Measurements from ENCODE around the gene TSPAN10.

The TSPAN10 gene

DNA sequence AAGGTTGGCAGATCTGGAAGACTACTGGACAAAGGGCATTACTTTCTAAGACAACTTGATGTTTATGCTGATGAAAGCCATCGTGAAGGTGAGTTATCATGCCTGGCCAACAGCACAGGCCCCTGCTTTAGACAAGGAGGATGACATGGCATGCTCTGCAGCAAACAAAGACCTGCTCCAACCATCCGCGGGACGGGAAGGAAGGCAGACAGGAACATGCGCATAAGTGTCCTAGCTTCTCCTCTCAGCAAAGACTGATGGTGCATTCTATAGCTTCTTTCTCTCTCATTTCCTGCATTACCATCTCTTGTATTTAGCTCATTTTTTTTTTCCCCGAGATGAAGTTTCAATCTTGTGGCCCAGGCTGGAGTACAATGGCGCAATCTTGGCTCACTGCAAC is 5.5 kb upstream of the TSPAN10 start:
- no peak overlapping the region for H3K4me3 ChIP-seq (ENCODE audit: low read depth, low read length)

DNA sequence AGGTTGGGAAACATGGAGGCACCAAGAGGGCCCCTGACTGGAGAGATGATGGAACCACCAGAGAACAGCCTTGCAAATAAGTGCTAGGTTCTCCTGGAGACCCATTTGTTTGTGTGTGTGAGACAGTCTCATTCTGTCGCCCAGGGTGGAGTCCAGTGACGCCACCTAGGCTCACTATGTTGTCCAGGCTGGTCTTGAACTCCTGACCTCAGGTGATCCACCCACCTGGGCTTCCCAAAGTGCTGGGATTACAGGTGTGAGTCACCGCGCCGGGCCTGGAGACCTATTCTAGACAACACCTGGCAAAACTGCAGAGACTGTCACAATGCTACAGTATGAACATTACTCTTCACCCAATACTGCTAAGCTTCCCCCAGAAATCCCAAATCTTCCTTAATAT is 1.6 kb upstream of the TSPAN10 start:
- H3K4me3 ChIP-seq (ENCODE audit: low read depth, low read length), result no peak overlapping the region

DNA sequence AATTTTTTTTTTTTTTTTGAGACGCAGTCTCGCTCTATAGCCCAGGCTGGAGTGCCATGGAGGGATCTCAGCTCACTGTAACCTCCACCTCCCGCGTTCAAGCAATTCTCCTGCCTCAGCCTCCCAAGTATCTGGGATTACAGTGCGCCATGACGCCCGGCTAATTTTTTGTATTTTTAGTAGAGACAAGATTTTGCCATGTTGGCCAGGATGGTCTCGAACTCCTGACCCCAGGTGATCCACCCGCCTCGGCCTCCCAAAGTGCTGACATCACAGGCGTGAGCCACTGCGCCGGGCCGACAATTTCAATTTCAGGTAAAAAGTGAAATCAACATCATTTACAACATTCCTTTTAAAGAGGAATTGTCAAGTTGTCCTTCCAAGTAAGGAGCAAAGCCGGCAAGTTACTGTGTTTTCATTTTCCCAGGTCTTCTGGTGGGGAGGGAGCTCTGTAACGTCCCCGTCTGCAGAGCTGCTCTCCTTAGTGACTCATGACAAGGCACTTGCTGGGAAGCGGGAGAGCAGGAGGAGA is 957 bp upstream of the TSPAN10 start:
- H3K4me3 ChIP-seq (ENCODE audit: low read depth, low read length), result peak overlapping the region; percentile 94

DNA sequence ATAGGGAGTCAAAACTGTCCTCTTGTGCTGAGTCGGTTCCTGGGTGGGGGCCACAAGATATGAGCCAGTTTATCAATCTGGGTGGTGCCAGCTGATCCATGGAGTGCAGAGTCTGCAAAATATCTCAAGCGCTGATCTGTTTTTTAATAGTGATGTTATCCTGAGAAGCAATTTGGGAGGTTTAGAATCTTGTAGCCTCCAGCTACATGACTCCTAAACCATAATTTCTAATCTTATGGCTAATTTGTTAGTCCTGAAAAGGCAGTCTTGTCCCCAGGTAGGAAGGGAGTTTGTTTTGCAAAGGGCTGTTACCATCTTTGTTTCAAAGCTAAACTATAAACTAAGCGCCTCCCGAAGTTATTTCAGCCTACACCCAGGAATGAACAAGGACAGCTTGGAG is 1.7 kb downstream of the TSPAN10 start:
- no peak overlapping the region for H3K4me3 ChIP-seq (ENCODE audit: low read depth, low read length)

DNA sequence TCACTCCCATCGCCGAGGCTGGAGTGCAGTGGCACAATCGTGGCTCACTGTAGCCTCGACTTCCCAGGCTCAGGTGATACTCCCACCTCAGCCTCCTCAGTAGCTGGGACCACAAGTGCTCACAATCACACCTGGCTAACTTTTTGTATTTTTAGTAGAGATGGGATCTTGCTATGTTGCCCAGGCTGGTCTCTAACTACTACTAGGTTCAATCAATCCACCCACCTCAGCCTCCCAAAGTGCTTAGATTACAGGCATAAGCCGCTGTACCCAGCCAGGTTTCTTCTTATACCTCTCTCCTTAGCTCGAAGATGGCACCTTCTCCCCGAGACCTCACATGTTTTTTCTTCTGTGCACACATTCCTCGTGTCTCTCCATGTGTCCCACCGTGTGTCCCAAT is 3.0 kb downstream of the TSPAN10 start:
- no peak overlapping the region for H3K4me3 ChIP-seq (ENCODE audit: low read depth, low read length)

DNA sequence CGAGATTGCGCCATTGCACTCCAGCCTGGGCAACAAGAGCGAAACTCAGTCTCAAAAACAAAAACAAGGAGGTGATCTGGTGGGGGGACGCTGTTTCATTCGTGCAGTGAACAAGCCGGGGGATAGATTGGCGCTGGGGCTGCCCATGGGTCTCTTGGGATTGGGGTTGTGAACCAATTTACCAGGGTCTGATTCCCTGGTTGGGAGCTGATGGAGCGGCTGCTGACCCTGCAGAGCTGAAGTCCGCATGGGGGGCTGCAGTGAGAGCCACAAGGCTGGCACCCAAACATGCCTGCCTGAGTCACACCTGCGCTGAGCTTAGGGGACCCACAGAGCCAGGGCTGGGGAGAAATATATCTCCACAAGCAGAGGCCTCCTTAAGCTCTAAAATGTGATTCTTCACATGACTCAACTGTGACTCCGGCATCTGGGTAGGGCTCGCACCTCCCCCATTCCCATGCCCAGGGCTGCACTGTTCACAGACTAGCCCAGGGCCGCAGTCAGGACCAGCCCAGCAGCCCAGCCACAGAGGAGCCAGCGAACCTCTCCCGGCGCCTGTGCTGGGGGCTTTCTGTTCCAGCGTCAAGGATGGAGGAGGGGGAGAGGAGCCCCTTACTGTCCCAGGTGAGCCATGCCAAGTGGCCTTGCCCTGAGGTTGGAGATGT is 5.0 kb downstream of the TSPAN10 start:
- H3K4me3 ChIP-seq (ENCODE audit: low read depth, low read length), result no peak overlapping the region

DNA sequence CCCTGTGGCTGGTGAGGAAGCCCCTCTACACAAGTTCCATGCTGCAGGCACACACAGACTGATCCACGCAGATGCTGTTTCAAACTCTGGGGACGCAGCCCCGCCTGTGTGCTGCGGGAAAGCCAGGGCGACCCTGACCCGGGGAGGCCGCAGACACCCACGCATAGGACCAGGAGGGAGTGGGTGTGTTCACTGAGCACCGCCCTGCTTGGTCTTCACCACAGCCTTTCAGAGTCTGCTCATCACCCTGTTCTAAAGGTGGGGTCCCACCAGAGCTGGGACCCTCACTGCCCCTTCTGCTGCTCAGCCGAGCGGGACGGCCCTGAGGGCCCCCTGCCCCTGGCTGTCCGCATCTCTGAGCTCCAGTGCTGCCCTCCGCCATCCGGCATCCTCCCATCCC is 7.5 kb downstream of the TSPAN10 start:
- no peak overlapping the region for H3K4me3 ChIP-seq (ENCODE audit: low read depth, low read length)

DNA sequence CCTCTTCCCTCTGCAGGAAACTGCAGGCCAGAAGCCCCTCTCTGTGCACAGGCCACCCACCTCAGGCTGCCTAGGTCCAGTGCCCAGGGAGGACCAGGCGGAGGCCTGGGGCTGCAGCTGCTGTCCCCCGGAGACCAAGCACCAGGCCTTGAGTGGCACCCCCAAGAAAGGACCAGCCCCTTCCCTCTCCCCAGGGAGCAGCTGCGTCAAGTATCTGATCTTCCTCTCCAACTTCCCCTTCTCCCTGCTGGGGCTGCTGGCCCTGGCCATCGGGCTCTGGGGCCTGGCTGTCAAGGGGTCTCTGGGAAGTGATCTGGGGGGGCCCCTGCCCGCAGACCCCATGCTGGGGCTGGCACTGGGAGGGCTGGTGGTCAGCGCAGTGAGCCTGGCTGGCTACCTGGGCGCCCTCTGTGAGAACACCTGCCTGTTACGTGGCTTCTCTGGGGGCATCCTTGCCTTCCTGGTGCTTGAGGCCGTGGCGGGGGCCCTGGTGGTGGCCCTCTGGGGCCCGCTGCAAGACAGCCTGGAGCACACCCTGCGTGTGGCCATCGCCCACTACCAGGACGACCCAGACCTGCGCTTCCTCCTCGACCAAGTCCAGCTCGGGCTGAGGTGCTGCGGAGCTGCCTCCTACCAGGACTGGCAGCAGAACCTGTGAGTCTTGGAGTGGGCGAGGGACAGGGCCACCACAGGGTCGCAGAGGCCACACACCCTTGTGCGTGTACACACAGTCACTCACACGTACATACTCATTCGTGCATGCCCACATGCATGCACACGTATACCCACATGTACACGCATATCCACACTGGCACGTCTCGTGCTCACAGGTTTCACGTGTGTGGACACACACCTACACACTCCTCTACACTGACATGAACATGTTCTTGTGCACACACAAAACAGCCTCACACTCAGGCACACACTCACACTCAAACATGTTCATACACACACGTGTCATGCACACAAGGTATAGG is 8.3 kb downstream of the TSPAN10 start:
- no peak overlapping the region for H3K4me3 ChIP-seq (ENCODE audit: low read depth, low read length)

DNA sequence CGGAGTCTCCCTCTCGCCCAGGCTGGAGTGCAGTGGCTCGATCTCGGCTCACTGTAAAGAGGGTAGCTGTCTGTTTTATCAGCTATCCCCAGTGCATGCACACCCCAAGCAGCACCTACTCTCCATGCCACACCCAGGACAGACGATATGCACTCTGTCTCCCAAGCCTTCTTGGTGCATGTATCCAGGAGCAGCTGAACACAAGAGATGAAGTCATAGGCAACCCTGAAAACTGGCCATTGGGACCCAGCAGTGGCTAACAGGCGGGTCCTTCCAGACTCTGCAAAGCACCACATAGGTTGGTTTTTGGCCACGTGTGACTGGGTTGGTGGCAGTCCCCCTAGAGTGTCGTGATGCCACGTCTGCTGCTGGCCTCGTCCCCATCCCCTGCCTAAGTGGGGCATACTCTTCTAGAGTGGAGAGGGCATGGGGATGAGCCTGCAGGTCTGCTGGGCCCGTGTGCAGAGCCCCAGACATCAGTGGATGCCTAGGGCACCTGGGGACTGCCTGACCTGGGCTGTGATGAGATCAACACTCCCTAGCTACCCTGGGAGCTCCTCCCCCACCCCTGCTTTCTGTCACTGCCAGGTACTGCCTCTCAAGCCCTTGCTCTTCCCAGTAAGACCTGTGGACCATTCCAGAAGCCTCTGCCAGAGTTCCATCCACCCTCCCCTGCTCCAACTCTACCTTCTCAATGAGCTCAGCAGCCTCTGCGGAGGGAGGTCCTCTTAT is 10.0 kb downstream of the TSPAN10 start:
- no peak overlapping the region for H3K4me3 ChIP-seq (ENCODE audit: low read depth, low read length)

DNA sequence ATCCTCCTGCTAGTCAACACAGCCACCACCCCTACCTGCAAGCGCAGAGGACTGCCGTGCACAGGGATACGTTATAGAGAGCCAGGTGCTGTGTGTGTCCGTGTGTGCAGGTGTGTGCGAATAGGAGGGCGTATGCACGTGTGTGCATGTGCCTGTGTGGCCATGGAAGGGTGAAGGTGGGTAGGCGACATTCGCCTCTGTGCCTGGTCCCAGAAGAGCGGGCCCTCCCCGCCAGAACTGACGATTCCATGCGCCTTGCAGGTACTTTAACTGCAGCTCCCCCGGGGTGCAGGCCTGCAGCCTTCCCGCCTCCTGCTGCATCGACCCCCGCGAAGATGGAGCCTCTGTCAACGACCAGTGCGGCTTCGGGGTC is 10.6 kb downstream of the TSPAN10 start:
- H3K4me3 ChIP-seq (ENCODE audit: low read depth, low read length), result peak overlapping the region; percentile 20

DNA sequence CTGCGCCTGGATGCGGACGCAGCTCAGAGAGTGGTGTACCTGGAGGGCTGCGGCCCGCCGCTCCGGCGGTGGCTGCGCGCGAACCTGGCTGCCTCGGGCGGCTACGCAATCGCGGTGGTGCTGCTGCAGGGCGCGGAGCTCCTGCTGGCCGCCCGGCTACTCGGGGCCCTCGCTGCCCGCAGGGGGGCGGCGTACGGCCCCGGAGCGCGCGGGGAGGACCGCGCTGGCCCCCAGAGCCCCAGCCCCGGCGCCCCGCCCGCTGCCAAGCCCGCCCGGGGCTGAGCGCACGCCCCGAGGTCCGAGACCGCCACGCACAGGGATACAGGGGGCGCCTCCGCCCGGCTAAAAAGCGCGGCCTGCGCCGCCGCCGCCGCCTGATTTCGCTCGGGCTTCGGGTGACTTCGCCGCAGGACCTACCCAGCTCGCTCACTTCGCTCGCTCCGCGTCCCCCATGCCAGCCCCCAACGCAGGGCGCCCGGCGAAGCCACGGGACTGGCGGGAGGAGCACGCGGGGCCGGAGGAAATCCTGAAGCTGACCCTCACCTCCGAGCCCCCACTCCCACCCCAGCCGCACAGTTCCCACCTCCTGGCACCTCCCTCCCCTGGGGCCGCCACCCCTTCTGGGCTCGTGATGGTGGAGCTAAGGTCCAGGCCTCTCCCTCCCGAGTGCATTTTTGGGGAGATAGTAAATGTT is 11.2 kb downstream of the TSPAN10 start:
- H3K4me3 ChIP-seq (ENCODE audit: low read depth, low read length), result peak overlapping the region; percentile 20

DNA sequence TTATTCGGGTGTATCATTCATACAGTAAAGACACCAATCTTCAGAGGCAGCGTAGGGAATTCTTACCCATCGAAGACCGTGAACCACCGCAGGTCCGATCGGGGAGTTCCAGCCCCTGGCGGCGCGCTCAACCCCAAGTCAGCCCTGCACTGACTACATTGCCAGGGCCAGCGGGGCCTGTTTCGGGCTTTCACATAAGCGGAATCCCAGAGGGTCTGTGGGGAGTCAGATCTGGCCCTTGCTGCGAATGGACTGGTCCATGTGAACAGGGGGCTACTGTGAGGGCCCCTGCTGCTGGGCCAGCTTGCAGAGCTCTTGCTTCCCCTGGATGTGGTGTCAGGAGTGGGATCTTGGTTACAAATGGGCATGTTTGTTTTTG is 11.7 kb downstream of the TSPAN10 start:
- peak overlapping the region; percentile 13 for H3K4me3 ChIP-seq (ENCODE audit: low read depth, low read length)

DNA sequence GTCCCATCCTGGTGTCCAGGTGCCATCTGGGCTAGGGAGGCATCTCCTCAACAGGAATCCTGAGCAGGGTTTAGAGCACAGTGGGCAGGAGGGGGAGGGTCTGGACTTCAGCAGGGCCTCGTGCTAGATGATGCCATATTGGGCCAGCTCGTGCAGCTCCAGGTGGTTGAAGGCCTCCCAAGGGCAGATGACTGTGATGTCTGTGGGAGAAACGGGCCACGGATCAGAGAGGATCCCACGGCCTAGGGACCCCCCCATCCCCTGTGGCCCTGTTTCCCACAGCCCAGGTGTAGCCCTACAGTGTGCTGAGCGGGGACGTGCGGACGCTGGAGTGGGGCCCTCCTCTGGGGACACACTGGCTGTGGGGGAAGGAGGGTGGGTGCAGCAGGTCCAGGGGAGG is 14.0 kb downstream of the TSPAN10 start:
- no peak overlapping the region for H3K4me3 ChIP-seq (ENCODE audit: low read depth, low read length)

DNA sequence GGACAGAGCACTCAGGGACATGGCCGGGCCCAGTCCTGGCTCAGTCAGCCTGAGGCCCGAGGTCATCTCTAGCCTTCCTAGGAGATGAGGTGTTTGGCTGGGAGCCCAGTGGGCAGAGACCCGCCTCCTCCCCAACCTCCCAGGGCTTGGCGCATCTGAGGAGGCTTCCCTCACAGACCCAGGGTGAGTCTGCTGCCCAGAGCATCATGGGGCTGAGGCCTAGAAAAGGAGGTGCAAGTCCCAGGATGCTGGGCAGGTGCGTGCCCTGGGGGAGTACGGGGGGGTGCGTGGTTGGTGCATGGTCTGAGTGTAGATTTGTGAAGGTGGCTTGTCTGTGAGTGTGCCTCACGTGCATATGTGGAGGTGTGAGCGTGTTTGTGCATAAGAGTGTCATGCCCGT is 14.7 kb downstream of the TSPAN10 start:
- no peak overlapping the region for H3K4me3 ChIP-seq (ENCODE audit: low read depth, low read length)

DNA sequence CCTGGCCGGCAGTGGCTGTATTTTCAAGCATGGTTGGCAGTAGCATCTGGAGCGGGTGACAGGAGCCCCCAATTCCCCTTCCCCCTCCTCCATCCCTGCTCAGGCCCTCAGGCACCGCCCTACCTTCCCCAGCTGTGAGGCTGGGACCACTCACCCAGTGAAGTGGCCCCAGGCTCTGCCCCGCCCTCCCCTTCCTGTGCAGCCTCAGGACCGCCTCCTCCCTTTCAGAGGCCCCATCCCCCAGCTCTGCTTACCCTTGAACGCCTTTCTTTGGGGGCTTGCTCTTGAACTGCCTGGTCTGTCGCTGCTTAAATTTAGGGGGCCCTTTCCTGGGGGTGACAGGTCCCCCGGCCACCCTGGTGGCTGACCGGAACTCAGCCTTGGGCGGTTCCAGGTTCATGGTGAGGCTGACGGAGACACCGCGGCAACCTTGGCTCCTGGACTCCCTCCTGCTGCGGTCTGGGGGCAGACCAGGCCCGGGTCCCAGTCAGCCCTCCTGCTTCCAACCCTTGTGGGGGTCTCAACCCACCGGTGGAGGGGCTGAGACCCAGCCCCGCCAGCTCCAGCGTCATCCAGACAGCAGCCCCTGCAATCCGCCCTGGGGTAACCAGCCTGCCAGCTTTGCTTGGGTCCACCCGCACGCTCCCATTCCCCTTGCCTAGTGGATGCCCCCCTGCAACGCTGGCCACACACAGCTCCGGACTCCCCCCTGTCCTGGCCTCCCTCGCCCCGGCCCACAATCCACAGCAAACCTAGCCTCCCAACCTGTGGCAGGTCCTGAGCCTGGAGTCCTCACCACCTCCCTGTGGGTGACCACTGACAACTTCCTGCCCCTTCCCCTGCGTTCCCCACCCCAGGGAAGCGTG is 16.1 kb downstream of the TSPAN10 start:
- no peak overlapping the region for H3K4me3 ChIP-seq (ENCODE audit: low read depth, low read length)

DNA sequence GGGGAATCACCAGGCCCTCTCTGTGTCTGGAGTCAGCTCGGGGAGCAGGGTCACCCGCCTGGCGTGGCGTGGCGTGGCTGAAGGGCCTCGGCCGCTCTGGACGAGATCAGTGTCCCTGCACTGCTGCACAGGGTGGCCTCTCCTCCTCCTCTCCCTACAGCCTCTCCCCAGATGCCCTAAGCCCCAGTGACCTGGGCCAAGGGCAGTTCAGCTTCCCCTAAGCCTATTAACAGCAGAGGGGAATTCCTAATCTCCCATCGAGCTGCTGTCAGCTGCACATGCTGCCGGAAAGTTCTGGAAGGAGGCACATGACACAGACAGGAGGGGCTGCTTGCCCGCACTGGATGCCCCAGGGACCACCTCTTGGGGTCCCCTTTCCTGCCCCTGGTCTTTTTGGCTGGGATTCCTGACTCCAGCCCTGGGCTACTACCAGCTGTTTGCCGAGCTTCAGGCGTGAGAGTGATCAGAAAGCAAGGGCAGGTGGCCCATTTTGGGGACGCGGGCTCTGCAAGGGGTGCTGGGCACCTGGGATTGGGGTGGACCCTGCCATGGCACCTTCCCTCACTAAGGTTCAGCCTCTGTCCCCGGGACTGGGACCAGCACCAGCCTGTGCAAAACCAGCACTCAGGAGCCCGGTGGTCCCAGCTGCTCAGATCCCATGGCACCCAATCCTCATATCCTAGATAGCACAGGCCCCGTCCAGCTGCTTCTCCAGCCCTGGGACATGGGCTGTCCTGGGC is 18.6 kb downstream of the TSPAN10 start:
- H3K4me3 ChIP-seq (ENCODE audit: low read depth, low read length), result no peak overlapping the region

DNA sequence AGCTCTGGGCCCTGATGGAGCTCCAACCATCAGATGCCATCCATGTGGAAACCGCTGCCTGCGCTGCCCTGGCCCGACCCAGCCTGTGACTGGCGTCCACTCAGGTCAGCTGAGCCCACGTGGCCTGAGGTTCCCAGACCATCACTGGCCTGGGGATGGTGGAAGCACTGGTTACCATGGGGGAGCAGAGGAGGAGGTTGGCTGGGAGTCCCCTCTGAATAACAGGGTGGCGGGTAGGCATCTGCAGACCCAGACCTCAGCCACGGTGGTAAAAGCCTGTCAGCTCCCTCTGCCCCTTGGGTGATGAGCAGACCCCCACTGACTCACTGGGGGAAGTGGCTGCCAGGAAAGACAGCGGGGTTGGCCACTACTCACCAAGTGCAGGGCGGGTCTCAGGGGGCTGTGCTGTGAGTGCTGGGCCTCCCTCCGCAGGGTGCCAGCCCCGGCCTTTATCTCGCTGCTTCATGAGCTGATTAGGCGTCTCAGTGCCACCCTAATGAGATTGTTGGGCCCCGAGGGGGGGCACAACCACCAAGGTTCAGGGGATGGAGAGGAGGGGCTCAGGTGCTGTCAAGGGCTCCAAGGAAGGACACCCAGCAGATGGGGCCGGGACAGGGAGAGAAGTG is 19.2 kb downstream of the TSPAN10 start, which contains the start of gene PDE6G:
Gene PDE6G, minus strand, starts transcription at position 425 of the 626 bp plus-strand sequence. CDS start 3,237 bp downstream, outside the sequence.
- H3K4me3 ChIP-seq (ENCODE audit: low read depth, low read length), result no peak within 1 kb of the TSS

DNA sequence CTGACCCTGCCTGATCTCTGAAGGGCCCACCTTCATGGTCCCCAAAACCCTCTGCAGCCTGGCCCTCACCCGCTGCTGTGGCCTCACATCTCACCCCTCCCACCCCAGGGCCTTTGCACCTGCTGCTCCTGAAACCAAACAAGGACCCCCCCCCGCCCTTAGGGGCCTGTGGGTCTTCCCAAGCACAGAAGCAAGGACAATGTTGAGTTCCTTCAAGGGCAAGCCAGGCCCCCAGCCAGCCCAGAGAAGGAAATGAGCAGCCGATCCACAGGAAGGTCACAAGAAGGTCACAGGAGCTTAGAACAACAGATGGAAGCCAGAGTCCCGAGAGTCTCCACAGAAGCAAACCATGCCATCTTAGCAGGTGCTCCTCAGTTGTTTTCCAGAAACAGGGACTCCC is 19.8 kb downstream of the TSPAN10 start:
- H3K4me3 ChIP-seq (ENCODE audit: low read depth, low read length), result no peak overlapping the region

DNA sequence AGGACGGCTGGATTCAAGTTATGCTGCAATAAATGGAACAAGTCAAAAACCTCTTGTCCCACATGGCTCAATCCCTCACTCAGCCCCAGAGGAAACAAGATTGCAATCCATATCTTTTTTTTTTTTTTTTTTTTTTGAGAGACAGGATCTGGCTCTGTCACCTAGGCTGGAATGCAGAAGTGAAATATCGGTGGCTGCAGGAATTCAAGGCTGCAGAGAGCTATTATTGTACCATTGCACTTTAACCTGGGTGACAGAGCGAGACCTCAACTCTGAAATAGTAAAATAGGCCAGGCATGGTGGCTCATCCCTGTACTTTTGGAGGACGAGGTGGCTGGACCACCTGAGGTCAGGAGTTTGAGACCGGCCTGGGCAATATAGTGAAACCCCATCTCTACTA is 22.0 kb downstream of the TSPAN10 start:
- no peak overlapping the region for H3K4me3 ChIP-seq (ENCODE audit: low read depth, low read length)

All from iPS-11a (cell line).